H9 (cell line): ENCODE measurements around the gene DNAJC25. TPM values are rescaled to one million over a fixed set of nuclear protein-coding genes. Genes with fewer than 3 reads are reported as not detected.

Source experiments
- DNase-seq: peaks from one replicate; pipeline ENCODE4 v3.0.0-alpha.2; 2017
- H2AFZ ChIP-seq: one replicate; pipeline ENCODE4 v1.6.1; 2013; ENCODE audit warnings: mild to moderate bottlenecking, low read length, control low read depth, moderate library complexity
- H2AK5ac ChIP-seq: 2 replicates; pipeline ENCODE4 v1.6.1; 2013; ENCODE audit warnings: low read length, control low read depth, mixed read lengths; ENCODE audit not compliant: insufficient read length
- H2BK120ac ChIP-seq: one replicate; pipeline ENCODE4 v1.6.1; 2013; ENCODE audit warnings: low read depth, mild to moderate bottlenecking, low read length, control low read depth, inconsistent platforms; ENCODE audit not compliant: poor library complexity, severe bottlenecking
- H2BK12ac ChIP-seq: 2 replicates; pipeline ENCODE4 v1.6.1; 2013; ENCODE audit warnings: low read length, control low read depth, mixed read lengths, low read depth; ENCODE audit not compliant: insufficient read length
- H2BK15ac ChIP-seq: 2 replicates; pipeline ENCODE4 v1.6.1; 2013; ENCODE audit warnings: low read depth, low read length, control low read depth
- H2BK20ac ChIP-seq: one replicate; pipeline ENCODE4 v1.6.1; 2013; ENCODE audit warnings: low read depth, mild to moderate bottlenecking, low read length, control low read depth, inconsistent platforms; ENCODE audit not compliant: poor library complexity, severe bottlenecking
- H2BK5ac ChIP-seq: 2 replicates; pipeline ENCODE4 v1.6.1; 2013; ENCODE audit warnings: low read length, control low read depth, mixed read lengths; ENCODE audit not compliant: insufficient read length
- H3K14ac ChIP-seq: 2 replicates; pipeline ENCODE4 v1.6.1; 2013; ENCODE audit warnings: low read length, control low read depth; ENCODE audit not compliant: insufficient read depth
- H3K18ac ChIP-seq: 2 replicates; pipeline ENCODE4 v1.6.1; 2013; ENCODE audit warnings: low read depth, mild to moderate bottlenecking, mixed read lengths, low read length, control low read depth; ENCODE audit not compliant: insufficient read length
- H3K23ac ChIP-seq: 2 replicates; pipeline ENCODE4 v1.6.1; 2013; ENCODE audit warnings: low read length, control low read depth, mixed read lengths, low read depth; ENCODE audit not compliant: insufficient read length
- H3K23me2 ChIP-seq: 2 replicates; pipeline ENCODE4 v1.6.1; 2013; ENCODE audit warnings: low read depth, mild to moderate bottlenecking, mixed read lengths, low read length, control low read depth; ENCODE audit not compliant: insufficient read length, poor library complexity, severe bottlenecking
- H3K27ac ChIP-seq: 2 replicates; pipeline ENCODE4 v1.5.1; 2013; ENCODE audit warnings: low read length, control low read depth, mixed read lengths, low read depth; ENCODE audit not compliant: insufficient read length
- H3K27me3 ChIP-seq: 2 replicates; pipeline ENCODE4 v1.6.1; 2013; ENCODE audit warnings: low read length, control low read depth, inconsistent platforms; ENCODE audit not compliant: insufficient read depth
- H3K4ac ChIP-seq: 2 replicates; pipeline ENCODE4 v1.6.1; 2013; ENCODE audit warnings: low read depth, mild to moderate bottlenecking, control low read depth, inconsistent platforms, low read length, moderate library complexity
- H3K4me1 ChIP-seq: 2 replicates; pipeline ENCODE4 v1.6.1; 2013; ENCODE audit warnings: low read length, control low read depth, inconsistent platforms; ENCODE audit not compliant: insufficient read depth
- H3K4me2 ChIP-seq: 2 replicates; pipeline ENCODE4 v1.6.1; 2013; ENCODE audit warnings: low read length, control low read depth, mixed read lengths; ENCODE audit not compliant: insufficient read length, insufficient read depth
- H3K56ac ChIP-seq: 2 replicates; pipeline ENCODE4 v1.6.1; 2013; ENCODE audit warnings: low read depth, mild to moderate bottlenecking, mixed read lengths, low read length, control low read depth; ENCODE audit not compliant: insufficient read length
- H3K79me1 ChIP-seq: 2 replicates; pipeline ENCODE4 v1.6.1; 2013; ENCODE audit warnings: low read depth, mild to moderate bottlenecking, moderate library complexity, low read length, control low read depth, inconsistent platforms; ENCODE audit not compliant: insufficient read depth, poor library complexity, severe bottlenecking
- H3K79me2 ChIP-seq: 2 replicates; pipeline ENCODE4 v1.6.1; 2013; ENCODE audit warnings: low read length, control low read depth, inconsistent platforms; ENCODE audit not compliant: insufficient read depth
- H3K9ac ChIP-seq: 2 replicates; pipeline ENCODE4 v1.6.1; 2013; ENCODE audit warnings: low read length, control low read depth, mixed read lengths; ENCODE audit not compliant: insufficient read length; ENCODE audit errors: extremely low read depth
- H3K9me3 ChIP-seq: one replicate; pipeline ENCODE4 v1.6.1; 2013; ENCODE audit warnings: low read depth, low read length, inconsistent platforms; ENCODE audit not compliant: control insufficient read depth
- H3T11ph ChIP-seq: one replicate; pipeline ENCODE4 v1.6.1; 2013; ENCODE audit warnings: mild to moderate bottlenecking, low read length, control low read depth, inconsistent platforms
- H4K20me1 ChIP-seq: one replicate; pipeline ENCODE4 v1.6.1; 2013; ENCODE audit not compliant: control insufficient read depth, insufficient read length, insufficient read depth
- H4K5ac ChIP-seq: 2 replicates; pipeline ENCODE4 v1.6.1; 2013; ENCODE audit warnings: low read depth, mild to moderate bottlenecking, mixed read lengths, low read length, control low read depth; ENCODE audit not compliant: insufficient read length
- H4K8ac ChIP-seq: replicated peaks from 2 replicates; pipeline ENCODE4 v1.6.1; 2013; ENCODE audit warnings: low read length, control low read depth, mixed read lengths, low read depth; ENCODE audit not compliant: insufficient read length
- H4K91ac ChIP-seq: 2 replicates; pipeline ENCODE4 v1.6.1; 2013; ENCODE audit warnings: low read depth, mild to moderate bottlenecking, moderate library complexity, mixed read lengths, low read length, control low read depth; ENCODE audit not compliant: insufficient read length
- H3K27ac Mint-ChIP-seq, 3 experiments: 2 replicates in 2 of 3; 3 replicates in 1 of 3; pipeline ENCODE4 v1.8.0; 2020 to 2021; ENCODE audit warnings: mixed read lengths in 3 of 3, mild to moderate bottlenecking in 1 of 3, moderate library complexity in 1 of 3
- H3K27me3 Mint-ChIP-seq: 2 replicates; pipeline ENCODE4 v1.8.0; 2021; ENCODE audit warnings: low read depth, mild to moderate bottlenecking, moderate library complexity, mixed read lengths
- H3K36me3 Mint-ChIP-seq, 3 experiments: 2 replicates in 2 of 3; 3 replicates in 1 of 3; pipeline ENCODE4 v1.8.0; 2020 to 2021; ENCODE audit warnings: low read depth in 3 of 3, mixed read lengths in 3 of 3; ENCODE audit not compliant: insufficient read depth in 1 of 3
- H3K4me1 Mint-ChIP-seq, 2 experiments: 2 replicates each; pipeline ENCODE4 v1.8.0; 2020; ENCODE audit warnings: mixed read lengths in 2 of 2
- H3K4me3 Mint-ChIP-seq, 2 experiments: 2 replicates in 1 of 2; 3 replicates in 1 of 2; pipeline ENCODE4 v1.8.0; 2020 to 2021; ENCODE audit warnings: mild to moderate bottlenecking in 2 of 2, mixed read lengths in 2 of 2, moderate library complexity in 1 of 2
- H3K9me3 Mint-ChIP-seq, 2 experiments: 2 replicates in 1 of 2; 3 replicates in 1 of 2; pipeline ENCODE4 v1.8.0; 2020; ENCODE audit warnings: mild to moderate bottlenecking in 2 of 2, mixed read lengths in 2 of 2, moderate library complexity in 1 of 2
- WGBS: extraction: QIAGEN DNeasy Blood & Tissue Kit; methylation state at CpG from one replicate; pipeline ENCODE4 v1.1.7; 2013; ENCODE audit warnings: missing lambda C conversion rate, low lambda C conversion rate, mixed read lengths; ENCODE audit not compliant: insufficient read length; ENCODE audit errors: extremely low coverage; 5-methylcytosine and 5-hydroxymethylcytosine counted together
- total RNA-seq: library from RNA; stranded (reverse); gene quantifications from 2 replicates; pipeline ENCODE4 v1.2.1, GENCODE V29; 2021
- TF ChIP-seq, protein P1 (sequence below): fragments of 200-600 bp; sonication (generic); conservative IDR thresholded peaks from 3 replicates; pipeline ENCODE4 v1.8.0; 2021; ENCODE audit warnings: antibody characterized with exemption, mild to moderate bottlenecking

The DNAJC25 gene
- total RNA-seq, 1 experiment from 2014 or later: 7.6 TPM

DNA sequence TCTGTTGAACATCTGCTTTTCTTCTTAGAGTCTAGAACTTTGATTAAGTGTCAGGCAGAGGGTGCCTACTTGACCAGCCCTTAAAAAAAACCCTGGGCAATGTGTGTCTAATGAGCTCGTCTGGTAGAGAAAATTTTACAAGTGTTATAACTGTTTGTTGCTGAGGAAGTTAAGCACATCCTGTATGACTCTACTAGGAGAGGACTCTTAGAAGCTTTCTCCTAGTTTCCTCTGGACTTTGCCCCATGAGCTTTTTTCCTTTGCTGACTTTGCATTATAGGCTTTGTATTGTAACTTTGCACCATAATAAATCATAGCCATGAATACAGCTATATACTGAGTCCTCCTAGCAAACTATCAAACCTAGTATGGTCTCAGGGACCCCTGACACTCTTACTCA lies 69.6 kb downstream of the DNAJC25 start:
- no peak overlapping the region for H3T11ph ChIP-seq
- no peak overlapping the region for H2AFZ ChIP-seq
- H3K79me2 ChIP-seq: no peaks in the 10 kb centered on the region
- H3K4ac ChIP-seq: no peak overlapping the region
- no peak overlapping the region for H4K8ac ChIP-seq
- TF ChIP-seq, protein P1, sequence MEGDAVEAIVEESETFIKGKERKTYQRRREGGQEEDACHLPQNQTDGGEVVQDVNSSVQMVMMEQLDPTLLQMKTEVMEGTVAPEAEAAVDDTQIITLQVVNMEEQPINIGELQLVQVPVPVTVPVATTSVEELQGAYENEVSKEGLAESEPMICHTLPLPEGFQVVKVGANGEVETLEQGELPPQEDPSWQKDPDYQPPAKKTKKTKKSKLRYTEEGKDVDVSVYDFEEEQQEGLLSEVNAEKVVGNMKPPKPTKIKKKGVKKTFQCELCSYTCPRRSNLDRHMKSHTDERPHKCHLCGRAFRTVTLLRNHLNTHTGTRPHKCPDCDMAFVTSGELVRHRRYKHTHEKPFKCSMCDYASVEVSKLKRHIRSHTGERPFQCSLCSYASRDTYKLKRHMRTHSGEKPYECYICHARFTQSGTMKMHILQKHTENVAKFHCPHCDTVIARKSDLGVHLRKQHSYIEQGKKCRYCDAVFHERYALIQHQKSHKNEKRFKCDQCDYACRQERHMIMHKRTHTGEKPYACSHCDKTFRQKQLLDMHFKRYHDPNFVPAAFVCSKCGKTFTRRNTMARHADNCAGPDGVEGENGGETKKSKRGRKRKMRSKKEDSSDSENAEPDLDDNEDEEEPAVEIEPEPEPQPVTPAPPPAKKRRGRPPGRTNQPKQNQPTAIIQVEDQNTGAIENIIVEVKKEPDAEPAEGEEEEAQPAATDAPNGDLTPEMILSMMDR: no peak
- no peak overlapping the region for H3K18ac ChIP-seq
- Mint-ChIP-seq H3K9me3 (peaks cover 0 to 3% of the 10 kb centered on the region in 2 experiments; a peak in 2 of 5 replicates), H3K4me1 (no peaks in the 10 kb centered on the region), H3K27ac (no peak overlapping the region), H3K27me3 (no peaks in the 10 kb centered on the region), H3K36me3 (no peaks in the 10 kb centered on the region; a peak in 1 of 7 replicates), H3K4me3 (no peak overlapping the region)
- no peaks in the 10 kb centered on the region for H3K23me2 ChIP-seq
- H3K9me3 ChIP-seq: no peaks in the 10 kb centered on the region
- H3K4me1 ChIP-seq: no peaks in the 10 kb centered on the region
- H3K27me3 ChIP-seq: no peaks in the 10 kb centered on the region
- H3K23ac ChIP-seq: no peak overlapping the region
- no peak overlapping the region for H2BK15ac ChIP-seq
- H2BK12ac ChIP-seq: no peak overlapping the region
- H3K14ac ChIP-seq: no peak overlapping the region
- DNase-seq: no peak
- no peak overlapping the region for H4K5ac ChIP-seq
- no peak overlapping the region for H4K91ac ChIP-seq
- H2BK5ac ChIP-seq: no peak overlapping the region
- H4K20me1 ChIP-seq: no peaks in the 10 kb centered on the region
- no peak overlapping the region for H2BK120ac ChIP-seq
- no peaks in the 10 kb centered on the region for H3K79me1 ChIP-seq
- H3K9ac ChIP-seq: no peak overlapping the region
- H3K56ac ChIP-seq: no peak overlapping the region
- no peak overlapping the region for H3K4me2 ChIP-seq
- no peak overlapping the region for H2AK5ac ChIP-seq
- H3K27ac ChIP-seq: no peak overlapping the region
- no peak overlapping the region for H2BK20ac ChIP-seq
- no CpG with 5 or more reads among the region's 1 CpG for whole genome bisulfite sequencing

Other genes starting within 250 kb of the DNAJC25 start
- 106 and 108 TPM in 2 replicates for gene ECPAS, start 147.0 kb upstream of the DNAJC25 start, total RNA-seq
- 46.8 and 48.1 TPM in 2 replicates for gene ZNF483, start 106.2 kb upstream of the DNAJC25 start, total RNA-seq
- gene PTGR1, start 31.7 kb upstream of the DNAJC25 start, total RNA-seq: 43.5 and 45.2 TPM in 2 replicates
- gene GNG10, start 30.3 kb downstream of the DNAJC25 start, total RNA-seq: 31.0 and 33.4 TPM in 2 replicates
- gene SHOC1, start 163.6 kb downstream of the DNAJC25 start, total RNA-seq: not detected in 2 replicates